ENCODE data around the gene PCDHGA4.
A peak's percentile ranks its signal among the peaks of the same experiment; 100 is the strongest.
"Not testable (repeated sequence)": the region's sequence is repeated elsewhere in the genome, so short reads cannot be mapped to it uniquely, and the experiment has no call there.

Gene PCDHGA4

GRCh38 chr5:141349917-141350619 is 4.8 kb upstream of the PCDHGA4 start, which contains the start of gene PCDHGB1:
Gene PCDHGB1, plus strand, starts transcription at chr5:141350099. Its CDS starts 162 bp downstream, at chr5:141350261.
- no peak for DNase-seq (ENCODE audit: low spot score)

DNA sequence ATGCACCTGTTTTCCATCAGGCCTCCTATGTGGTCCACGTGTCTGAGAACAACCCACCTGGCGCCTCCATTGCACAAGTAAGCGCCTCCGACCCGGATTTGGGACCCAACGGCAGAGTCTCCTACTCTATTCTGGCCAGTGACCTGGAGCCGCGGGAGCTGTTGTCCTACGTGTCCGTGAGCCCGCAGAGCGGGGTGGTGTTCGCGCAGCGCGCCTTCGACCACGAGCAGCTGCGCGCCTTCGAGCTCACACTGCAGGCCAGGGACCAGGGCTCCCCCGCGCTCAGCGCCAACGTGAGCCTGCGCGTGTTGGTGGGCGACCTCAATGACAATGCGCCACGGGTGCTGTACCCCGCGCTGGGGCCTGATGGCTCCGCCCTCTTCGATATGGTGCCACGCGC is 3.2 kb upstream of the PCDHGA4 start:
- DNase-seq (ENCODE audit: low spot score) = no peak

GRCh38 chr5:141355641-141356040 is 820 bp downstream of the PCDHGA4 start:
- no peak for DNase-seq (ENCODE audit: low spot score)

DNA sequence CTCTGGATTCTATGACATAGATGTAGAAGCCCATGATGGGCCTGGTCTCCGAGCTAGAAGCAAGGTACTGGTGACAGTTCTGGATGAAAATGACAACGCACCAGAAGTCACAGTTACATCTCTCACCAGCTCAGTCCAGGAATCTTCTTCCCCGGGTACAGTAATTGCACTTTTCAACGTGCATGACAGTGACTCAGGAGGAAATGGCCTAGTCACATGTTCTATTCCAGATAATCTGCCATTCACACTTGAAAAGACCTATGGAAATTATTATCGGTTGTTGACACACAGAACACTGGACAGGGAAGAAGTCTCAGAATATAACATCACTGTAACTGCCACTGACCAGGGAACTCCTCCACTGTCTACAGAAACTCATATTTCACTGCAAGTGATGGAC is 1.3 kb downstream of the PCDHGA4 start:
- DNase-seq (ENCODE audit: low spot score) = no peak

- no peak for DNase-seq (ENCODE audit: low spot score)
Measured at GRCh38 chr5:141356950-141357349, 2.1 kb downstream of the PCDHGA4 start.

GRCh38 chr5:141359790-141360426 is 5.1 kb downstream of the PCDHGA4 start, which contains the start of gene PCDHGB2:
Gene PCDHGB2, plus strand, starts transcription at chr5:141359994. Its CDS starts 142 bp downstream, at chr5:141360136.
- DNase-seq (ENCODE audit: low spot score) = peak; percentile 21

- DNase-seq (ENCODE audit: low spot score) = no peak
Measured at GRCh38 chr5:141360685-141361084, 5.9 kb downstream of the PCDHGA4 start.

- no peak for DNase-seq (ENCODE audit: low spot score)
Measured at GRCh38 chr5:141362719-141363118, 7.9 kb downstream of the PCDHGA4 start.

- DNase-seq (ENCODE audit: low spot score) = no peak
Measured at GRCh38 chr5:141363952-141364660, 9.3 kb downstream of the PCDHGA4 start, which contains the start of gene PCDHGA5. Gene PCDHGA5, plus strand, starts transcription at chr5:141364162. Its CDS starts 169 bp downstream, at chr5:141364331.

- DNase-seq (ENCODE audit: low spot score) = no peak
Measured at GRCh38 chr5:141366016-141366896, 11.4 kb downstream of the PCDHGA4 start.

DNA sequence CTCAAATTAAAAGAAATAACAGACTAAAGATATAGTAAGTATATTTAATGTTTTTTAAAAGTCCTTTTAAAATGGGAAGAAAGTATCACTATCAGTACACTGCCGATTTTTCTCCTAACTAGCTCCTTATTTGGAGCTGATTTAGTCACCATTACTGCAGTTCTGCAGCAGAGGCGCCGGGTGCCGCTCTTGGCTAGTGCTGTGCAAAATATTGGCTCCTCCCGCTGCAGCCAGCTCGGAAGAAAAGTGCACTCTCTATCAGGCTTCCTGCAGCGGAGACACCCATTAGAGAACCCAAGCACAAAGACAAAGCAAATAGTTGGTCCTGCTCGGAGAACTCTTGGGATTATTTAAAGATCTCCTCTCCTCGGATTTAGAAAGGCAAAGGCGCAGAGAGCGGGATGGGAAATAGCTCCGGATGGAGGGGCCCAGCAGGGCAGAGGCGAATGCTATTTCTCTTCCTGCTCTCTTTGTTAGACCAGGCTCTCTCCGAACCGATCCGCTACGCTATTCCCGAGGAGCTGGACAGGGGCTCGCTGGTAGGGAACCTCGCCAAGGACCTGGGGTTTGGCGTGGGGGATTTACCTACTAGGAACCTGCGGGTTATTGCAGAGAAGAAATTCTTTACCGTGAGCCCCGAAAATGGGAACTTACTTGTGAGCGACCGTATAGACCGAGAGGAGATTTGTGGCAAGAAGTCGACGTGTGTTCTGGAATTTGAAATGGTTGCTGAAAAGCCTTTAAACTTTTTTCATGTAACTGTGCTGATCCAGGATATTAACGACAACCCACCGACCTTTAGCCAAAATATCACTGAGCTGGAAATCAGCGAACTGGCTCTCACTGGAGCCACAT is 15.4 kb downstream of the PCDHGA4 start, which contains the start of gene PCDHGB3:
PCDHGB3 (plus strand) TSS at position 249 of the 855 bp plus-strand sequence; CDS start at position 402, 153 bp downstream.
- no peak for DNase-seq (ENCODE audit: low spot score)

DNA sequence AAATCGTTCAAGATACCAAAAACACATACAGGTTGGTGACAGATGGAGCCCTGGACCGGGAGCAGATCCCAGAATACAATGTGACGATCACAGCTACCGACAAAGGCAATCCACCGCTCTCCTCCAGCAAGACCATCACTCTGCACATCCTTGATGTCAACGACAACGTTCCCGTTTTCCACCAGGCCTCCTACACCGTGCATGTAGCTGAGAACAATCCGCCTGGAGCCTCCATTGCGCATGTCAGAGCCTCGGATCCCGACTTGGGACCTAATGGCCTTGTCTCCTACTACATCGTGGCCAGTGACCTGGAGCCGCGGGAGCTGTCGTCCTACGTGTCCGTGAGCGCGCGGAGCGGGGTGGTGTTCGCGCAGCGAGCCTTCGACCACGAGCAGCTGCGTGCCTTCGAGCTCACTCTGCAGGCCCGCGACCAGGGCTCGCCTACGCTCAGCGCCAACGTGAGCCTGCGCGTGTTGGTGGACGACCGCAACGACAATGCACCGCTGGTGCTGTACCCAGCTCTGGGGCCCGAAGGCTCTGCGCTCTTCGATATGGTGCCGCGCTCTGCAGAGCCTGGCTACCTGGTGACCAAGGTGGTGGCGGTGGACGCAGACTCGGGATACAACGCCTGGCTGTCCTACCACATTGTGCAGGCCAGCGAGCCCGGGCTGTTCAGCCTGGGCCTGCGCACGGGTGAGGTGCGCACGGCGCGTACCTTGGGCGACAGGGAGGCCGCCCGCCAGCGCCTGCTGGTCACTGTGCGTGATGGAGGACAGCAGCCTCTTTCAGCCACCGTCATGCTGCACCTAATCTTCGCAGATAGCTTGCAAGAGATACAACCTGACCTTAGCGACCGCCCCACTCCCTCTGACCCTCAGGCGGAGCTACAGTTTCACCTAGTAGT is 17.0 kb downstream of the PCDHGA4 start:
- no peak for DNase-seq (ENCODE audit: low spot score)

GRCh38 chr5:141373673-141374317 is 19.0 kb downstream of the PCDHGA4 start, which contains the start of gene PCDHGA6:
Gene PCDHGA6, plus strand, starts transcription at chr5:141373891. Its CDS starts 193 bp downstream, at chr5:141374084.
- DNase-seq (ENCODE audit: low spot score) = peak; percentile 11

DNA sequence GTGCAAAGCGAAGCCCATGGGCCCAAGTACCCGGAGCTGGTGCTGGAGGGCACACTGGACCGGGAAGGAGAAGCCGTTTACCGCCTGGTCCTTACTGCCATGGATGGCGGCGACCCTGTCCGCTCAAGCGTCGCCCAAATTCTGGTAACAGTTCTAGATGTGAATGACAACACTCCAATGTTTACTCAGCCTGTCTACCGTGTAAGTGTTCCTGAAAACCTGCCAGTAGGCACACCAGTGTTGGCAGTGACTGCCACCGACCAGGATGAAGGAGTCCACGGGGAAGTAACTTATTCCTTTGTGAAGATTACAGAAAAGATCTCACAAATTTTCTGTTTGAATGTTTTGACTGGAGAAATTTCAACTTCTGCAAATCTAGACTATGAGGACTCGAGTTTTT is 19.8 kb downstream of the PCDHGA4 start:
- DNase-seq (ENCODE audit: low spot score) = no peak

DNA sequence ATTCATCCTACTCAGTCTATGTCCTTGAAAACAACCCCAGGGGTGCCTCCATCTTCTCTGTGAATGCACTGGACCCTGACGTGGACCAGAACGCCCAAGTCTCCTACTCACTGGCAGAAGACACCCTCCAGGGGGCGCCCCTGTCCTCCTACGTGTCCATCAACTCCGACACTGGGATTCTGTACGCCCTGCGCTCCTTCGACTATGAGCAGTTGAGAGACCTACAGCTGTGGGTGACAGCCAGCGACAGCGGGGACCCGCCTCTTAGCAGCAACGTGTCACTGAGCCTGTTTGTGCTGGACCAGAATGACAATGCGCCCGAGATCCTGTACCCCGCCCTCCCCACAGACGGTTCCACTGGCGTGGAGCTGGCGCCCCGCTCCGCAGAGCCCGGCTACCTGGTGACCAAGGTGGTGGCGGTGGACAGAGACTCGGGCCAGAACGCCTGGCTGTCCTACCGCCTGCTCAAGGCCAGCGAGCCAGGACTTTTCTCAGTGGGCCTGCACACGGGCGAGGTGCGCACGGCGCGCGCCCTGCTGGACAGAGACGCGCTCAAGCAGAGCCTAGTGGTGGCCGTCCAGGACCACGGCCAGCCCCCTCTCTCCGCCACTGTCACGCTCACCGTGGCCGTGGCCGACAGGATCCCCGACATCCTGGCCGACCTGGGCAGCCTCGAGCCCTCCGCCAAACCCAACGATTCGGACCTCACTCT is 20.8 kb downstream of the PCDHGA4 start:
- not testable (repeated sequence) for DNase-seq (ENCODE audit: low spot score)

GRCh38 chr5:141382469-141383294 is 27.9 kb downstream of the PCDHGA4 start, which contains the start of gene PCDHGA7:
Gene PCDHGA7, plus strand, starts transcription at chr5:141382742. Its CDS starts 158 bp downstream, at chr5:141382900.
- DNase-seq (ENCODE audit: low spot score) = no peak

GRCh38 chr5:141383345-141383744 is 28.5 kb downstream of the PCDHGA4 start:
- no peak for DNase-seq (ENCODE audit: low spot score)
